Mucosa of stomach (tissue), 1 donor: ENCODE measurements around the gene CHAT.

Experiments
- H3K27me3 ChIP-seq: one replicate; pipeline ENCODE4 v1.7.0; 2013; ENCODE audit warnings: mild to moderate bottlenecking, low read length; ENCODE audit not compliant: control insufficient read depth, insufficient read depth
- H3K36me3 ChIP-seq: one replicate; pipeline ENCODE4 v1.7.0; 2013; ENCODE audit warnings: low read length; ENCODE audit not compliant: control insufficient read depth, insufficient read depth
- H3K4me1 ChIP-seq: one replicate; pipeline ENCODE4 v1.7.0; 2013; ENCODE audit warnings: mild to moderate bottlenecking, low read length; ENCODE audit not compliant: control insufficient read depth, insufficient read depth
- H3K4me3 ChIP-seq: one replicate; pipeline ENCODE4 v1.7.0; 2013; ENCODE audit warnings: low read length
- H3K9ac ChIP-seq: one replicate; pipeline ENCODE4 v1.7.0; 2013; ENCODE audit warnings: mild to moderate bottlenecking, low read length, moderate library complexity
- H3K9me3 ChIP-seq: one replicate; pipeline ENCODE4 v1.7.0; 2013; ENCODE audit warnings: mild to moderate bottlenecking, low read length, moderate library complexity; ENCODE audit not compliant: control insufficient read depth
- donor health status: Pancreatic carcinoma.

The CHAT gene

DNA sequence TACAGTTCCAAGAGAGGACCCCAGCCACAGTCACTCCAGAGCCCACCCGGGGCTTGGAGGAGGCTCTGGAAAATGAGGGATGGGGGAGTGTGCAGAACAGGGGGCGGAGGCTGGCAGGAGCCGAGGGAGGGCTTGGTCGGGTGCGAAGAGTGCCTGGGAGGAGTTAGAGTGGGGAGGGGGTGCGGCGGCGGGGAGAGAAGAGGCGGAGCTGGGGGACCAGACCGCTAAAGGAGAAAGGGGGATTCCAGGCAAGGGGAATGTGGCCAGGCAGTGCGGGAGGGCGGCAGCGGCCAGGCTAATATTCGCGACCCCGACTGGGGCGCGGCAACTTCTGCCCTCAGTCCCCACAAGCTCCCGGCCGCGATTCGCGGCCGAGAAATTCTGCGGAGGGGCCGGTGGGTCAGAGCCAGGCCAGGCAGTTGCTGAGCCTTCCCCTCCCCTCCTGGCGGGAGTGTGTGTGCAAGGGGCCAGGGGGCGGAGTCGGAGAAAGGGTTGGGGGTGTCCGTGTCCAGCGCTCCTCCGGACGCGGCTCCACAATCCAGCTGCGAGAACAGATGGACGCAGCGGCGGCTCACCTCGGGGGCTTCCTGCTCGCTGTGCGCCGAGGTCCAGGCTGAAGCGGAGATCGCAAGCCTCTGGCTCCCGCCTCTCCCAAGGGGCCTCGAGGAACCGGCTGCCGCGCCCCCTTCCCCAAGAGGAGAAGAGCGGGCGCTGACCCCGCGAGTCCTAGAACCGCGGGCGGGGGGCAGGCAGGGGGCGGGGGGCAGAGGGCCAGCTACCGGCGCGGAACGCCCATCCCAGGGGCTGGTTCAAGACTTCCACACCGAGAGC, 4.3 kb upstream of the CHAT start:
- H3K27me3 ChIP-seq: peaks cover 72% of the 10 kb centered on the region
- no peaks in the 10 kb centered on the region for H3K36me3 ChIP-seq
- H3K4me1 ChIP-seq: no peaks in the 10 kb centered on the region
- H3K9ac ChIP-seq: no peak overlapping the region
- no peak overlapping the region for H3K4me3 ChIP-seq
- no peaks in the 10 kb centered on the region for H3K9me3 ChIP-seq

DNA sequence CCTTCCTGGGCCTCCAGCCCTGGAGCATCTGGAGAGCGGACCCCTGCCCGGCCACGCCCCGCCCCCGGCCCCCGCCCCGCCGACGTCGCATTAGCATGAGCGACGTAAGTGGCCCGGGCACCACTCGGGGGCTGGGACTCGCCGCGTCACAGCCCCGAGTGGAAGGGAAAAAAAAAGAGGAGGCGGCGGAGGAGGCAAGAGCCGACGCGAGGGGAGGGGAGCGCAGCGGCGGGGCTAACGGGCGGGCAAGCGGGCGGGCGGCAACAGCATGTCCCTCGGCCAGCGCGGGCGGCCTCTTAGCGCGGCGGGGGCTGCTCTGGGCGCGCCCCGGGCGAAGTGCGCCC, 3.8 kb upstream of the CHAT start, which contains the start of gene SLC18A3:
TSS of gene SLC18A3 (plus strand) at position 197 of the 344 bp plus-strand sequence. CDS start 431 bp downstream, outside the sequence.
- Histone ChIP-seq H3K4me1 (no peaks in the 10 kb centered on the region), H3K9me3 (no peaks in the 10 kb centered on the region), H3K9ac (no peak within 1 kb of the TSS), H3K27me3 (peaks cover 78% of the 10 kb centered on the region), H3K36me3 (no peaks in the 10 kb centered on the region), H3K4me3 (no peak within 1 kb of the TSS)

DNA sequence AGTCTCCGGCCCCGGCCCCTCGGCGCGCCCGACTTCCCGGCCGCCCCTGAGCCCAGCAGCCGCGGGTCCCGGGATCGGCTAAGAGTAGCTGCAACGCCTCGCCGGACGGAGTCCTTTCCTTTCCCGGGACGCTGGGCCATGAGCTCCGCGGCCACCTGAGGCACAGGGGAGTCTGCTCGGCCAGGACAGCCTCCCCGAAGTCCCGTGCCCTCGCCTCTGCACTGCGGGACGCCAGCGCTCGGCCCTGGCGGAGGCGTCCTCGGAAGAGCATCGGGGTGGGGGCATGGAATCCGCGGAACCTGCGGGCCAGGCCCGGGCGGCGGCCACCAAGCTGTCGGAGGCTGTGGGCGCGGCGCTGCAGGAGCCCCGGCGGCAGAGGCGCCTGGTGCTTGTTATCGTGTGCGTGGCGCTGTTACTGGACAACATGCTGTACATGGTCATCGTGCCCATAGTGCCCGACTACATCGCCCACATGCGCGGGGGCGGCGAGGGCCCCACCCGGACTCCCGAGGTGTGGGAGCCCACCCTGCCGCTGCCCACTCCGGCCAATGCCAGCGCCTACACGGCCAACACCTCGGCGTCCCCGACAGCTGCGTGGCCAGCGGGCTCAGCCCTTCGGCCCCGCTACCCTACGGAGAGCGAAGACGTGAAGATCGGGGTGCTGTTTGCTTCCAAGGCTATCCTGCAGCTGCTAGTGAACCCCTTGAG, 3.2 kb upstream of the CHAT start:
- Histone ChIP-seq H3K36me3 (no peaks in the 10 kb centered on the region), H3K9ac (no peak overlapping the region), H3K4me1 (no peaks in the 10 kb centered on the region), H3K4me3 (no peak overlapping the region), H3K9me3 (no peaks in the 10 kb centered on the region), H3K27me3 (peaks cover 83% of the 10 kb centered on the region)

DNA sequence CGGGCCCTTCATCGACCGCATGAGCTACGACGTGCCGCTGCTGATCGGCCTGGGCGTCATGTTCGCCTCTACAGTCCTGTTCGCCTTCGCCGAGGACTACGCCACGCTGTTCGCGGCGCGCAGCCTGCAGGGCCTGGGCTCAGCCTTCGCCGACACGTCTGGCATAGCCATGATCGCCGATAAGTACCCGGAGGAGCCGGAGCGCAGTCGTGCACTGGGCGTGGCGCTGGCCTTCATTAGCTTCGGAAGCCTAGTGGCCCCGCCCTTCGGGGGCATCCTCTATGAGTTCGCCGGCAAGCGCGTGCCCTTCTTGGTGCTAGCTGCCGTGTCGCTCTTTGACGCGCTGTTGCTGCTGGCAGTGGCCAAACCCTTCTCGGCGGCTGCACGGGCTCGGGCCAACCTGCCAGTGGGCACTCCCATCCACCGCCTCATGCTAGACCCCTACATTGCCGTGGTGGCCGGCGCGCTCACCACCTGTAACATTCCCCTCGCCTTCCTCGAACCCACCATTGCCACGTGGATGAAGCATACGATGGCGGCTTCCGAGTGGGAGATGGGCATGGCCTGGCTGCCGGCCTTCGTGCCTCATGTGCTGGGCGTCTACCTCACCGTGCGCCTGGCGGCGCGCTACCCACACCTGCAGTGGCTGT, 2.5 kb upstream of the CHAT start:
- Histone ChIP-seq H3K27me3 (peaks cover 90% of the 10 kb centered on the region), H3K9me3 (no peaks in the 10 kb centered on the region), H3K4me3 (no peak overlapping the region), H3K9ac (no peak overlapping the region), H3K4me1 (no peaks in the 10 kb centered on the region), H3K36me3 (no peaks in the 10 kb centered on the region)

DNA sequence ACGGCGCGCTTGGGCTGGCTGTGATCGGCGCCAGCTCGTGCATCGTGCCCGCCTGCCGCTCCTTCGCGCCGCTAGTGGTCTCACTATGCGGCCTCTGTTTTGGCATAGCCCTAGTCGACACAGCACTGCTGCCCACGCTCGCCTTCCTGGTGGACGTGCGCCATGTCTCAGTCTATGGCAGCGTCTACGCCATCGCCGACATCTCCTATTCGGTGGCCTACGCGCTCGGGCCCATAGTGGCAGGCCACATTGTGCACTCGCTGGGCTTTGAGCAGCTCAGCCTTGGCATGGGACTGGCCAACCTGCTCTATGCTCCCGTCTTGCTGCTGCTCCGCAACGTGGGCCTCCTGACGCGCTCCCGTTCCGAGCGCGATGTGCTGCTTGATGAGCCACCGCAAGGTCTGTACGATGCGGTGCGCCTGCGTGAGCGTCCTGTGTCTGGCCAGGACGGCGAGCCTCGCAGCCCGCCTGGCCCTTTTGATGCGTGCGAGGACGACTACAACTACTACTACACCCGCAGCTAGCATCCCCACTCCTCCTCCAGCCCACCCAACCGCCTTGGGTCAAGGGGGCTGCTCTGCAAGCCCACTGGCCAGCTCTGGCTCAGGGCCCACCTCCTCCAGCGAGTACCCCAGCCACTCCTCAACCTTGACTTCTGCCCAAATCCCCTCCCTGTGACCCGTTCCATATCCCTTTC, 1.9 kb upstream of the CHAT start:
- no peaks in the 10 kb centered on the region for H3K9me3 ChIP-seq
- no peaks in the 10 kb centered on the region for H3K4me1 ChIP-seq
- peaks cover 95% of the 10 kb centered on the region for H3K27me3 ChIP-seq
- no peaks in the 10 kb centered on the region for H3K36me3 ChIP-seq
- no peak overlapping the region for H3K9ac ChIP-seq
- H3K4me3 ChIP-seq: no peak overlapping the region

DNA sequence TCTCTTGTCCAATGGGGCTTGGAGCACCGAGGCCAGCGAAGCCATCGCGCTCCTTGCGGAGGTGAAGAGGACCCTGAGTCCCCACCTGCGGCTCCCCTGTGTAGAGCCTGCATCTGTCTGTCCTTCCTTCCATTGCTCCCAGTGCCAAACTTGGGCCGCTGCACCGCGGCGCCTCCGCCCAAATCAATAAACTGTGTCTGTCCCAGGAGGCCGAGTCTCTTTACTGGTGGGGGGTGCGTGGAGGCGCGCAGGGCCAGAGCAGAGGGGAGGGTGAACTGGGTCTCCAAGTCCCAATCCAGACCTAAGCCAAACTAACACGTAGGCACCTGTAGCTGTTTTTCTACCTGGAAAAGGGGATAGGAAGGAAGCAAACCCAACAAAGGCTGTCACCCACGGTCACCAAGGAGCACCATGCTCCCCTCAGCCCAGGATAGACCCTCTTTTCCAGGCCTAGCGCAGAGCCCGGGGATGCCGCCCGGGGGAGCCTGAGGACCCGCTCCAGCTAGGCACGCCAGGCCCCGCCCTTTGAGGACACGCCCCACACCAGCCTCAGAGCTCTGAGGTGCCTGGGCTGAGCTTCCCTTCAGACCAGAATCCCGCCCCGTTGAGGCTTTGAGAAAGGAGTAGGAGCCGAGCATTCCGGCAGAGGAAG, 1.2 kb upstream of the CHAT start:
- no peaks in the 10 kb centered on the region for H3K4me1 ChIP-seq
- H3K9ac ChIP-seq: no peak overlapping the region
- no peaks in the 10 kb centered on the region for H3K36me3 ChIP-seq
- H3K4me3 ChIP-seq: no peak overlapping the region
- no peaks in the 10 kb centered on the region for H3K9me3 ChIP-seq
- peaks cover 94% of the 10 kb centered on the region for H3K27me3 ChIP-seq

DNA sequence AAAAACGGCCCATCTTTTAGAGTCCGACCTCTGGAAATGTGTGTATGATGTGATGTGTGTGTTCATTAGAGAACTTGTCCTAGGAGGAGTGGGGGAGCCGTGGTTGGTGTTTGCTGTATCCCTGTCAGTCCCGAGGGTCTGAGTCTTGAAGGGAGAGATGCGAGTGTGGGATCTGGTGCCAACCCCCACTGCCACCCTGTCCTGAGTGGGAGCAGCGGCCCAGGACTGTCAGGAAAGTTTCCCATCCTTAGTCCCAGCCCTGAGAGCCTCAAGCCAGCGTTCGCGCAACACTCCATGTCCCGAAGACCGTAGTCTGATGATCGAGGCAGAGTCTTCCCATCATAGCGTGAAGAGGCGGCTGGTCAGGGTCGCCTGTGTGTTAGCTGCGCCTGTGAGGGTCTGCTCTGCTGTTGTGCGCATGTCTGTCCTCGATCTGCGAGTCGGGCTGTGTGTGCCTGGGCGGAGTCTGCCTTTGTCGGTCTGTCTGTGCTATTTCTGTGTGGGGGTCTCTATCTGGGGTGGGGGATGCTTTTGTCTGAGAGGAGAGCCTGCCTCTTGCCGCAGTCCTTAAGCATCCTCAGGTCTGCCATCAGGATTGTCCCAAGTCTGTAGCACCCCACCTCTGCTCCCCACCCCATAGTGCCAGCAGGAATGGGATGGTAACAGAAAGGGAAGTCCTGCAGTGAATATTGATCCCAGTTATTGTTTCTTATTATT, 514 bp upstream of the CHAT start:
- no peaks in the 10 kb centered on the region for H3K4me1 ChIP-seq
- H3K27me3 ChIP-seq: peaks cover 87% of the 10 kb centered on the region
- H3K4me3 ChIP-seq: no peak overlapping the region
- H3K9ac ChIP-seq: no peak overlapping the region
- no peaks in the 10 kb centered on the region for H3K9me3 ChIP-seq
- no peaks in the 10 kb centered on the region for H3K36me3 ChIP-seq

DNA sequence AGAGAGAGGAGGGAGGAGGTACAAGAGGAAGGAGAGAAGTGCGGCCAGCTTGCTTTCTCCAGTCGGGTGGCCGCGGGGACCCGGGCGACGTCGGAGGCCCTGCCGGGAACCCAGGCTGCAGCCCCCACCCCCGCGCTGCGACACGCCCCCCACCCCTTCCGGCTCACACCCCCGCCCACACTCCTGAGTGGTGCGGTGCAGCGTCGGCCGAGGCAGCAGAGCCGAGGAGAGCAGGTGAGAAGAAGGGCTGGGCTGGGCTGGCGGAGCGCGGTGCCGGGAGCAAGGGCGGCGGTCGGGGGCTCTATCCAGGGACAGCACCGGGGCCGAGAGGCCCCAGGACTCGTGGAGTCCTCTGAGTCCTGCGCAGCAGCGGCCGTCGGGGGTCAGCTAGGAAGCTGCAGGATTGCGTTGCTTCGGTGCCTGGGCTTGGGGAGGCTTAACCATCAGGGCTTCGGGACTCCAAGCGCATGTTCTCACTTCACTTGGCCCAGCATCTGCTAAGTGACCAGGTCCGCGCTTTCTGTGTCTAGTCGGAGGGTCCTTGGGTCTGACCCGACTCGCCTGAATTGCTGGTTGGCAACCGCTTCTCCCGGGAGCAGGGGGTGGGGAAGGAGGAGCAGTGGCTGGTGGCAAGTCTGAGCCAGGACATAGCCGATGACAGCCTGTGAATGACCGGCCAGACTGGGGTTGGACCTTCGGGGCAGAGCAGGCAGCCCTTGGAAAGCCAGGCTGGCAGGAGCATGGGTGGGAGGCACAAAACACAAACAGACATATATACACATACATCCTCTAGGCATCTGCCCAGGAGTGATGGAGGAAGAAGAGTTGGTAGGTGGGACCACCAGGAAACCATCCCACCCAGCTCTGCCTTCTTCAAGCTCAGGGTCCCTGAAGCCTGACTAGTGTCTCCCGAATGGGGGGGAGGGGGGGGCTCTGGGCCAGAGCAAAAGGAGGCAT, 683 bp downstream of the CHAT start:
- no peak overlapping the region for H3K9ac ChIP-seq
- H3K27me3 ChIP-seq: peaks cover 86% of the 10 kb centered on the region
- H3K4me3 ChIP-seq: no peak overlapping the region
- H3K36me3 ChIP-seq: no peaks in the 10 kb centered on the region
- no peaks in the 10 kb centered on the region for H3K4me1 ChIP-seq
- H3K9me3 ChIP-seq: no peaks in the 10 kb centered on the region

DNA sequence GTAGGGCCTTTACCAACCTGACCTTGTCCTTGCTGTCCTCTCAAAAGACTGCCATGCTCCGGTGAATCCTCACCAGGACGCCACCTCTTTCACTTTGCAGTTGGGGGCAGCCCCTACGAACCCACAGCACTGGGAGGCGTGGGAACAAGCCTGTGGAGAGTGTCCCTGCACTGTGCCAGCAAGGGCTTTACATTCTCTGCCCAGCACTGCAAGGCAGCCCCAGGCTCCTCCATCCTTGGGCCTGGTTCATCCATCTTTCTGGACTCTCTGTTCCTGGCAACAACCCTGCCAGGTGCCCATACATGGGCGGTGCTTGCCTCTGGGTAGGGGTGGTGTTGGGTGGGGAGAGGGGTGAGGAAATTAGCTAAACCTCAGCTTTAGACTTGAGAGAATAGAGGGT, 1.4 kb downstream of the CHAT start:
- Histone ChIP-seq H3K9me3 (no peaks in the 10 kb centered on the region), H3K9ac (no peak overlapping the region), H3K4me3 (no peak overlapping the region), H3K36me3 (no peaks in the 10 kb centered on the region), H3K27me3 (peaks cover 86% of the 10 kb centered on the region), H3K4me1 (no peaks in the 10 kb centered on the region)

DNA sequence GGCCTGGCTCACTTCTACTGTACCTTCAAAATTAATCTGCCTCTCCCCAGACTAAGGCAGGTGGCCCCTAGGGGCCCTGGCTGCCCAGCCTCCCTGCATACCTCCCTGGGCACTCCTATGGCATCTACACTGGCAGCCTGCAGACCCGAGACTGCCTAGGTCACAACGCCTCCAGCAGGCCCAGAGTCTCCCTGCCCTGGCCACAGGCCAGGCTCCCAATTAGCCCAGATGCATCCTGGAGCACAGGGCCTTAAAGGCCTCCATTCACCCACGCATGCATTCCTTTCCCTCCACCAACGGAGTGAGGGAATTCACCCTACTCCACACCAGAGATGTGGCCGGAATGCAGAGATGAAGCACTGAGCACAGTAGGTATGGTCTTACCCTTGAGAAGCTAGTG, 1.9 kb downstream of the CHAT start:
- Histone ChIP-seq H3K9ac (no peak overlapping the region), H3K4me1 (no peaks in the 10 kb centered on the region), H3K27me3 (peaks cover 81% of the 10 kb centered on the region), H3K4me3 (no peak overlapping the region), H3K36me3 (no peaks in the 10 kb centered on the region), H3K9me3 (no peaks in the 10 kb centered on the region)
